ENCODE results near the gene MAPK8IP2. TPM values are rescaled to one million over a fixed set of nuclear protein-coding genes. Genes with fewer than 3 reads are reported as not detected.

MAPK8IP2 gene
- total and polyA plus RNA-seq, 2 of the 13 experiments (the other 11 are each of a cell fraction or from before 2014, with no cell fraction given) = 1.3 to 2.6 TPM

- TF ChIP-seq AHDC1 (CRISPR knock-in tag; IDR thresholded peaks at IDR 0.05; ENCODE audit: borderline replicate concordance) (peak; percentile 66; the same call in 1 of the 2 replicates), CBX5 (CRISPR knock-in tag; IDR thresholded peaks at IDR 0.05; ENCODE audit: borderline replicate concordance) (peak; percentile 98), ZNF382 (CRISPR knock-in tag; IDR thresholded peaks at IDR 0.05; ENCODE audit: borderline replicate concordance) (no peak), GMEB2 (CRISPR knock-in tag; IDR thresholded peaks at IDR 0.05; ENCODE audit: low read depth) (no peak; the same call in 1 of the 2 replicates), KDM2A (CRISPR knock-in tag; IDR thresholded peaks at IDR 0.05; ENCODE audit: borderline replicate concordance, low read depth) (peak; percentile 93), ZNF772 (CRISPR knock-in tag; IDR thresholded peaks at IDR 0.05) (peak; percentile 99), MATR3 (CRISPR knock-in tag; IDR thresholded peaks at IDR 0.05) (no peak), SNRNP70 (IDR thresholded peaks at IDR 0.05; ENCODE audit: low read depth, low read length) (no peak), MTA1 (CRISPR knock-in tag; IDR thresholded peaks at IDR 0.05; ENCODE audit: borderline replicate concordance) (peak; percentile 74; the same call in 1 of the 2 replicates), ZNF101 (CRISPR knock-in tag; IDR thresholded peaks at IDR 0.05; ENCODE audit: borderline replicate concordance, low read depth) (0 out of 2 replicates have a peak, but pooled peaks have one; percentile 41), EEA1 (CRISPR knock-in tag; IDR thresholded peaks at IDR 0.05; ENCODE audit: borderline replicate concordance) (peak; percentile 99), RBM39 (IDR thresholded peaks at IDR 0.05; ENCODE audit: low read depth, low read length, poor library complexity, severe bottlenecking) (no peak), AFF4 (CRISPR knock-in tag; IDR thresholded peaks at IDR 0.05) (peak; percentile 89), NR2F6 (IDR thresholded peaks at IDR 0.05) (no peak), NR2F6 (CRISPR knock-in tag; IDR thresholded peaks at IDR 0.05) (peak; percentile 79), ZNF616 (CRISPR knock-in tag; IDR thresholded peaks at IDR 0.05; ENCODE audit: low read depth) (peak; percentile 98)
These were observed 657 bp upstream of the MAPK8IP2 start (continued) for GRCh38 chr22:50599816-50600455.
